GM18868 (cell line): Measurements from ENCODE around the gene CAMSAP3.
"Not testable (repeated sequence)": the region's sequence is repeated elsewhere in the genome, so short reads cannot be mapped to it uniquely, and the experiment has no call there.

ENCODE experiments used
- ATAC-seq: cut with Tn5 transposase; IDR thresholded peaks from one replicate; pipeline ENCODE4 v1.9.1; 2021; ENCODE audit warnings: mild to moderate bottlenecking, moderate library complexity; ENCODE audit not compliant: unreplicated experiment

The CAMSAP3 gene

DNA sequence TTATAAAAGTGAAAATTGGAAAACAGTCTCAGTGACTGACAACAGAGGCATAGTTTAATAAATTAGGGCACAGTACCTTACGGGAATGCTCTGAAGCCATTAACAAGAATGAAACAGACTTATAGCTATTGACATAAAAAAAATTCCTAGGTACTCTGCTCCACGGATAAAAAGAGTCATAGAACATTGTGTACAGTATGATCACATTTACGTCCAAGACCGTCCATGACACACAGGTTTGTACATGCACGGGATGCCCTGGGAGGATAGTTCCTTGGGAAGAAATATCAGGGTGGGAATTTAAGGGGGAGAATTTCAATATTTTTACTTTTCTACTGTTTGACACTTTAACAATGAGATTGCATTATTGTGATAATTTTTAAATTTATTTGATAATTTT is 24.9 kb upstream of the CAMSAP3 start:
- no peak for ATAC-seq

GRCh38 chr19:7575434-7576040 is 20.1 kb upstream of the CAMSAP3 start:
- ATAC-seq = no peak

DNA sequence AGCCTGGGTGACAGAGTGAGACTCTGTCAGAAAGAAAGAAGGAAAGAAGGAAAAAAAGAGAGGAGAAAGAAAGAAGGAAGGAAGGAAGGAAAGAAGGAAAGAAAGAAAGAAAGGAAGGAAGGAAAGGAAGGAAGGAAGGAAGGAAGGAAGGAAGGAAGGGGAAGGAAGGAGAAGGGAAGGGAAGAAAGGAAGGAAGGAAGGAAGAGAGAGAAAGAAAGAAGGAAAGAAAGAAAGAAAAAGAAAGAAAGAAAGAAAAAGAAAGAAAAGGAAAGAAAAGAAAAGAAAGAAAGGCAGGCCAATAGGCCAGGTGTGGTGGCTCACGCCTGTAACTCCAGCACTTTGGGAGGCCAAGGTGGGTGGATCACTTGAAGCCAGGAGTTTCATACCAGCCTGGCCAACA is 18.2 kb upstream of the CAMSAP3 start:
- ATAC-seq = not testable (repeated sequence)

GRCh38 chr19:7578127-7578526 is 17.5 kb upstream of the CAMSAP3 start:
- ATAC-seq = no peak

DNA sequence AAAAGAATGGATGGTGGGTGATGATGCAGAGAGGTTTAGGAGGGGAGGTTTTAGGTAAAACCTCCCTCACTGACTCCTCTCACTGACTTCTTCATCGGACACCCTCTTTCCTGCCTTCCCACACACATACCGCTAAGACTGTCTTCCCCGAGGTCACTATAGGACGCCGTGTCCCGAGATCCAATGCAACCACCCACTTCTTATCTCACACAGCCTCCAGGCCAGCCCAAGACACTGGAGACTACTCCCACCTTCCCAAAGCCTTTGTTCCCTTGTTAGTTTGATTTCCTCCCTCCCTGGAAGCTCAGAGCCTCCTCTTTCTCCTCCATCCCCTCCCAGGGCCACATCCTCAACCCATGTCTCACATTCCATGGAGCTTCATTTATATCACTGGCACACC is 16.5 kb upstream of the CAMSAP3 start:
- no peak for ATAC-seq

GRCh38 chr19:7582446-7582845 is 13.2 kb upstream of the CAMSAP3 start:
- ATAC-seq = no peak

DNA sequence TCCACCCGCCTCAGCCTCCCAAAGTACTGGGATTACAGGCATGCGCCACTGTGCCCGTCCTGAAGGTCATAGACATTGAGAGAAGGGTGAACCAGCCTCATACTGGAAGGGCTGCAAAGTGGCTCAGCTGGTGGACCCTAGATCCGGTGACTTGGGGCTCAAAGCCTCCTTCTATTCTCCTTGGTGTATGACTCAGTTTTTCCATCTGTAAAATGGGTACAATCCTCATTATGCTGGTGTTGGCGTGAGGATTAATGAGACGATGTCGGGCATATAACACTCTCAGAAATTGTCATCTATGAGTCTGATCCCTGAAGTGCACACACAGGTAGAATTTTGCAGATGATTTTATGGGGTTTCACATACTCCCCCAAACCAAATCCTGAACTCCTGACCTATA is 5.8 kb upstream of the CAMSAP3 start:
- no peak for ATAC-seq

DNA sequence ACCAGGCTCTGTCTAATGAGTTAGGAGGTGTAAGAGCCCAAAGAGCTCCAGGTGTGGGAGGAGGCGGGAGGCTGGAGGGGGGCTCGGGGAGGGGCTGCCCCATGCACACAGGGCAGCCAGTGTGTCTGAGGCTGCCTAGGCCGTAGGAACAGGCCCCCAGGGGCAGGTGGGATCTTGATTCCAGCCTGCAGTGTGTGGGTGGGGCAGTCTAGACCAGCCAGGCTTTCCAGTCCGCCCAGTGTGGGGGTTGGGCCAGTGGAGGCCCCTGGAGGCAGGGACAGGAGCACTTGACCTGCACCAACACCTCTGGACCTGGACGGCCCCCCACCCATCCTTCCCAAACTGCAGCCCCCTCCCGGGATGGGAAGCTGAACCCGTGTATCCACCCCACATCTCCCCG is 5.4 kb upstream of the CAMSAP3 start:
- ATAC-seq = no peak

DNA sequence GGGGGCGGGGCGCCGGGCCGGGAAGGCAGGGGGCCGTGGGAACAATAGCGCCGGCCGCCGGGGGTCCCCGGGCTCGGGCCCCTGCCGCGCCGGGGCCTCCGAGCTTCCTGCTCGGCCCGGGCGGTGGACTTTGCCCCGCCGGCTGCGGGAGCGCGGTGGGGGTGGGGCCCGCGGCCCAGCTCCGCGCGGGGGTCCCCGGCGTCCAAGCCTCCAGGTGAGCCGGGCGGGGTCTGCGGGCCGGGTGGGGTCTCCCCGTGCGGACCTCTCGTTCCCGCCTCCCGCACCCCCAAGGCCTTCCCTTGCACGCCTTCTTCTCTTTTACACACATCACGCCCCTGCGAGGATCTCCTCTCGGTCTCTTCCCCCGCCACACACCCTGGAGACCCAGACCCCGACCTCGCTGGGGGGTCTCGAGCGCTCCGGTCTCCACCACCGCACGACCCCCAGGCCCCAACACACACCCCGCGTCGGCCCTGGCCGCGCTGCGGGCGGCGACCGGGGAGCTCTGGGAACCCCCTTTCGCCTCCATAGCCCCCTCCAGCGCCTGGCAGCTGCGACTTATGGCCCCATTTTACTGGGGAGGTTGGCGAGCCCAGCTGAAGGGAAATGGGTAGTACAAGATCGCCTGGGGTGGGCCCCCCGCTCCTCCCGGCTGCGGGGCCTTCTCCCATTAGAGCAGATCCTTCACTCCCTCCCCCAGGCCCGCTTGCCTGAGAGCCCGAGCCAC is 711 bp downstream of the CAMSAP3 start:
- ATAC-seq = no peak

- ATAC-seq = no peak
Observed at GRCh38 chr19:7597689-7598088, 2.0 kb downstream of the CAMSAP3 start.

GRCh38 chr19:7598180-7598579 is 2.5 kb downstream of the CAMSAP3 start:
- no peak for ATAC-seq

DNA sequence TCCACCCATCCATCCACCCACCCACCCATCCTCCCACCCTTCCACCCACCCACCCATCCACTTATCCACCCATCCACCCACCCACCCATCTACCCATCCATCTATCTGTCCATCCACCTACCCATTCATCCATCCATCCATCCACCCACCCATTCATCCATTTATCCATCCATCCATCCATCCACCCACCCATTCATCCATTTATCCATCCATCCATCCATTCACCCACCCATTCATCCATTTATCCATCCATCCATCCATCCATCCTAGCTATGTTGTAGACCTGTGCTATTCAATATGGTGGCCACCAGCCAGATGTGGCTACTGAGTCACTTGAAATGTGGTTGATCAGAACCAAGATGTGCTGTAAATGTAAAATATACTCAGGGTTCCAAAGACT is 5.1 kb downstream of the CAMSAP3 start:
- no peak for ATAC-seq

GRCh38 chr19:7602240-7602934 is 6.7 kb downstream of the CAMSAP3 start:
- ATAC-seq = no peak

DNA sequence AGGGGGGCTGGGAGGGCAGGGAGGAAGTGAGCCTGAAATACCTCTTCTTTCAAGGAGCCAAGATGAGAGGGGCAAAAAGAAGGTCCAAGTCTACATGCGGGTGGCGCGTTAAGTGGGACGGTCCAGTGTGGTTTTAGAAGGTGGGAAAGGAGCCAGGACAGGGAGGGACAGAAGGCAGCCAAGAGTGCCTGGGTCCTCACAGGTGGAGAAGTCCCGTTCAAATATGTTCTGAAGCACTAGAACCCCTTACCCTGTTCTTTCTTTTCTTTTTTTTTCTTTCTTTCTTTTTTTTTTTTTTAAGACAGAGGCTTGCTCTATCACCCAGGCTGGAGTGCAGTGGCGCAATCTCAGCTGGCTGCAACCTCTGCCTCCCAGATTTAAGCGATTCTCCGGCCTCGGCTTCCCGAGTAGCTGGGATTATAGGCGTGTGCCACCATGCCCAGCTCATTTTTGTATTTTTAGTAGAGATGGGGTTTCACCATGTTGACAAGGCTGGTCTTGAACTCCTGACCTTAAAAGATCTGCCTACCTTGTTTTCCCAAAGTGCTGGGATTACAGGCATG is 7.4 kb downstream of the CAMSAP3 start:
- ATAC-seq = no peak

DNA sequence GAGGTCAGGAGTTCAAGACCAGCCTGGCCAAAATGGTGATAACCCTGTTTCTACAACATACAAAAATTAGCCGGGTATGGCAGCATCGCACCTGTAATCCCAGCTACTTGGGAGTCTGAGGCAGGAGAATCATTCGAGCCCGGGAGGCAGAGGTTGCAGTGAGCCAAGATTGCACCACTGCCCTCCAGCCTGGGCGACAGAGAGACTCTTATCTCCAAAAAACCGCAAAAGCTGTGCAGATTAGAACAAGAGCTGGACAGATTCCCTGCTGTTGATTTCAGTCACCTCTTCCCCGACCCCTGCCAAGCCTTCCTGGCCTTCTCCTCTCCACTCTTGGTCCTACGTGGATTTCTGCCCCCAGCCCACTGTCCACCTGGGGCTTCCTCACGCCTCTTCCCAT is 8.3 kb downstream of the CAMSAP3 start:
- no peak for ATAC-seq

- ATAC-seq = no peak
Observed at GRCh38 chr19:7605490-7606222, 10.0 kb downstream of the CAMSAP3 start.

GRCh38 chr19:7606289-7606688 is 10.6 kb downstream of the CAMSAP3 start:
- no peak for ATAC-seq

DNA sequence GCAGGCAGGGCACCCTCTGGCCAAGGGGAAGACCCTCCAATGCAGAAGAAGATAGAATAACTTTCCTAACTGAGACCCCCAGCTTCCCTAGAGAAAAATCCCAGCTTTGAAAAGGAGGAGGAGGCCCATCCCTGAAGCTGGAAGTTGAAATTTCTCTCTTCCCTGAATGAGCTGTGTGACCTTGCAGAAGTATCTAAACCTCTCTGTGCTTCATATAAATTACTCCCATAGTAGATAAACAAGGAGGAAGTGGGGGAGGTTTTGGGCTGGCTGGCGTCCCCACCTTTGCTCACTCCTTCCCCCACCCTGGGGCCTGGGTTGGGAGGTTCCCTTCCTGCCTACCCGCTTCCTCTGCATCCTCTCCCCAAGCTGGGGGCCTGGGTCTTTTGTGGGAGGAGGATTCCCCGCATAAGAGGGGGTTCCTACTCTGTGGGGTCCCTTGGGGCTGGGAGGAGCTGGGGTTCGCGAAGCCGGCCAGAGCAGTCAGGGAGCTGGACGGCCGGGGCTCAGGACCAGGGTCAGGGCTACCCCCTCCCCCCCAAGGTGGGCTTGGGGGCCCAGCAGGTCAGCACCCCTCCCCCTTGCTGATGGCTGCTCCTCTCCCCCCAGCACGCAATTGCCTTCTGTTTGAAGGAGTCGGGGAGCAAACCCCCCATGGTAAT is 11.7 kb downstream of the CAMSAP3 start:
- no peak for ATAC-seq

GRCh38 chr19:7607874-7608560 is 12.4 kb downstream of the CAMSAP3 start:
- ATAC-seq = no peak
